ENCODE data around the gene IGIP. TPM values are rescaled to one million over a fixed set of nuclear protein-coding genes. Genes with fewer than 3 reads are reported as not detected.
A peak's percentile ranks its signal among the peaks of the same experiment; 100 is the strongest.

IGIP gene
- total RNA-seq, 1 donor from 2014 or later = 1.1 TPM

GRCh38 chr5:140162781-140163180 is 37.0 kb downstream of the IGIP start:
- DNase-seq (ENCODE audit: low read depth, low spot score) = no peak
- Mint-ChIP-seq H3K27me3 (ENCODE audit: low read depth) (no peaks in the 10 kb centered on the region), H3K4me3 (no peak overlapping the region), H3K9me3 (no peaks in the 10 kb centered on the region), H3K4me1 (peaks cover 9% of the 10 kb centered on the region), H3K27ac (ENCODE audit: unreplicated experiment) (no peak overlapping the region), H3K36me3 (ENCODE audit: low read depth) (no peaks in the 10 kb centered on the region)
- TF ChIP-seq, protein P1, sequence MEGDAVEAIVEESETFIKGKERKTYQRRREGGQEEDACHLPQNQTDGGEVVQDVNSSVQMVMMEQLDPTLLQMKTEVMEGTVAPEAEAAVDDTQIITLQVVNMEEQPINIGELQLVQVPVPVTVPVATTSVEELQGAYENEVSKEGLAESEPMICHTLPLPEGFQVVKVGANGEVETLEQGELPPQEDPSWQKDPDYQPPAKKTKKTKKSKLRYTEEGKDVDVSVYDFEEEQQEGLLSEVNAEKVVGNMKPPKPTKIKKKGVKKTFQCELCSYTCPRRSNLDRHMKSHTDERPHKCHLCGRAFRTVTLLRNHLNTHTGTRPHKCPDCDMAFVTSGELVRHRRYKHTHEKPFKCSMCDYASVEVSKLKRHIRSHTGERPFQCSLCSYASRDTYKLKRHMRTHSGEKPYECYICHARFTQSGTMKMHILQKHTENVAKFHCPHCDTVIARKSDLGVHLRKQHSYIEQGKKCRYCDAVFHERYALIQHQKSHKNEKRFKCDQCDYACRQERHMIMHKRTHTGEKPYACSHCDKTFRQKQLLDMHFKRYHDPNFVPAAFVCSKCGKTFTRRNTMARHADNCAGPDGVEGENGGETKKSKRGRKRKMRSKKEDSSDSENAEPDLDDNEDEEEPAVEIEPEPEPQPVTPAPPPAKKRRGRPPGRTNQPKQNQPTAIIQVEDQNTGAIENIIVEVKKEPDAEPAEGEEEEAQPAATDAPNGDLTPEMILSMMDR (conservative IDR thresholded peaks at IDR 0.05) = no peak

DNA sequence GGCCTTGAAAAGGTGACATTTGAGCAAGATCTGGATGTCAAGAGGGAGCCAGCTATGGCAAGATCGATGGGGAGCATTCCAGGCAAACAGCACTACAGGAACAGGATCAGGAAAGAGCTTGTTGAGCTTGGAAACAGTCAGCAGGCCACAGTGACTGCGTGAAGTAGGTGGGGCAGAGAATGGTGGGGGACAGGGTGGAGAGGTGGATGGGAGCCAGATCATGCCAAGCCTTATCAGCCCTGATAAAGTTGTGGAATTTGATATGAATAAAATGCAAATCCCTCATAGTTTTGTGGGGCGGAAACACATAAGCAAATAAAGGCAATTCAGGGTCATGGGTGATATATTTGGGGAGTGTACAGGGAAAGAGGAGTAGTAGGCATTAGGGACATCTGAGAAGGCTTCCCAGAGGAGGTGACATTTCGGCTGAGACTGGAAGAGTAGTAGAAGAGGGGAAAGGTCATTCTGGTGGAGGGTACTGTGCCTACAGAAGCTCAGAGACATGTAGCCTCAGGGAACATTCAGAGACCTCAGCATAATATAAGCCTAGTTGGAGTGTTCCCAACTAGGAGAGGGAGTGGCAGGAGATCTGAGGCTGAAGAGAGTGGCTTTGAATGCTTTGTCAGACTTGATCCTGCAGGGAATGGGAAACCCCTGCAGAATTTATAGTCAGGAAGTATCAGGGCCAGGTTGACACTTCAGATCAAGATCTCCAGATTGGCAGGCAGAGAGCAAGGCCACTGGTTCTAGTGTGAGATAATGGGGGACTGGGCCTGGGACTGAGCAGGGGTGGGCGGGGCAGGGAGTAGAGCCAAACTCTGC is 39.6 kb downstream of the IGIP start:
- H3K27me3 Mint-ChIP-seq (ENCODE audit: low read depth) = no peaks in the 10 kb centered on the region
- no peaks in the 10 kb centered on the region for H3K36me3 Mint-ChIP-seq (ENCODE audit: low read depth)
- no peaks in the 10 kb centered on the region for H3K9me3 Mint-ChIP-seq
- no peak for DNase-seq (ENCODE audit: low read depth, low spot score)
- peaks cover 4% of the 10 kb centered on the region for H3K4me1 Mint-ChIP-seq
- no peak overlapping the region for H3K27ac Mint-ChIP-seq (ENCODE audit: unreplicated experiment)
- H3K4me3 Mint-ChIP-seq = peak overlapping the region; percentile 18
- TF ChIP-seq, protein P1 (conservative IDR thresholded peaks at IDR 0.05) = no peak

GRCh38 chr5:140165923-140166270 is 40.2 kb downstream of the IGIP start:
- no peaks in the 10 kb centered on the region for H3K4me1 Mint-ChIP-seq
- no peak overlapping the region for H3K27ac Mint-ChIP-seq (ENCODE audit: unreplicated experiment)
- TF ChIP-seq, protein P1 (conservative IDR thresholded peaks at IDR 0.05) = no peak
- H3K9me3 Mint-ChIP-seq = no peaks in the 10 kb centered on the region
- no peak overlapping the region for H3K4me3 Mint-ChIP-seq
- DNase-seq (ENCODE audit: low read depth, low spot score) = no peak
- no peaks in the 10 kb centered on the region for H3K36me3 Mint-ChIP-seq (ENCODE audit: low read depth)
- H3K27me3 Mint-ChIP-seq (ENCODE audit: low read depth) = no peaks in the 10 kb centered on the region

DNA sequence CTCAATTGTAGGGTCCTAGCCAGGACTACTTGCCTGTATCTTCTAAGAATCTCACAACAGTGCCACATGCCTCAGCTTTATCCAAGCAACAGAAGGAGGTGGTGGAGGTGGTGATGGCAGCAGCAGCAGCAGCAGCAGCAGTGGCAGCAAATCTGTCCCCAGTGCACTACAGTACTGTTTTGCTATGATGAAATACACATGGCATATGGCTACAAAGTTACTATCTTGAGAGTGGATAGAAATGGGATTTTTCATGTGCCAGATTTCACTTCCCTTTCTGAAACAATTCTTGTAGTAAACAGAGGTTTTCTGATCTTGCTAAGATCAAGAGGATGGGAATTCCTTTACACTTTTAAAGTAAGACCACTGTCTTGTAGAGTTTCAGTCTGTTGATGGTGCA is 41.2 kb downstream of the IGIP start:
- H3K4me3 Mint-ChIP-seq = no peak overlapping the region
- H3K36me3 Mint-ChIP-seq (ENCODE audit: low read depth) = no peaks in the 10 kb centered on the region
- H3K4me1 Mint-ChIP-seq = no peaks in the 10 kb centered on the region
- no peak for DNase-seq (ENCODE audit: low read depth, low spot score)
- peaks cover 4% of the 10 kb centered on the region for H3K27me3 Mint-ChIP-seq (ENCODE audit: low read depth)
- no peak overlapping the region for H3K27ac Mint-ChIP-seq (ENCODE audit: unreplicated experiment)
- H3K9me3 Mint-ChIP-seq = no peaks in the 10 kb centered on the region
- TF ChIP-seq, protein P1 (conservative IDR thresholded peaks at IDR 0.05) = no peak

DNA sequence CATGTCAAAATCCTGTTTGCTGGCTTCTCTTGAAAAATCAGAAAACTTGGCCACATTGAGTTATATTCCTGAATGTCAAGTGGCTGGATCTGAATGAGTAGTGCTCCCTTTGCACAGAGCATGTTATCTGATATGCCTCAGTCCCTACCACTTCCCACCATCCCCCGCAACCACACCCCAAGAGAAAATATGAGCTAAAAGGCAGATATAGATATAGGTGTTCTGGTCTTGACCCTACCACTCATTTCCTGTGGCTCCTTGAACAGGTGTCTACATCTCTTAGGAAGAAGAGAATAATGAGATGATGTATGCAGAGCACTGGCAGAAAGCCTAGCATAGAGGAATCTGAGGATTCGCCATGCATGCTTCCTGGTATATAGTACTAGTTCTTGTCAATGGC is 42.6 kb downstream of the IGIP start:
- DNase-seq (ENCODE audit: low read depth, low spot score) = no peak
- Mint-ChIP-seq H3K9me3 (no peaks in the 10 kb centered on the region), H3K4me1 (no peaks in the 10 kb centered on the region)

More for the DNA sequence above, 42.6 kb downstream of the IGIP start:
- Mint-ChIP-seq H3K27me3 (ENCODE audit: low read depth) (peaks cover 7% of the 10 kb centered on the region), H3K27ac (ENCODE audit: unreplicated experiment) (no peak overlapping the region), H3K36me3 (ENCODE audit: low read depth) (no peaks in the 10 kb centered on the region), H3K4me3 (no peak overlapping the region)
- TF ChIP-seq, protein P1 (conservative IDR thresholded peaks at IDR 0.05) = no peak
